Fibroblast of mammary gland (primary cell): Measurements from ENCODE around the gene WDPCP.

Experiments
- DNase-seq: peaks from one replicate; pipeline ENCODE4 v3.0.0-alpha.2; 2010; ENCODE audit warnings: low read depth
- H3K4me3 ChIP-seq: 2 replicates; pipeline ENCODE4 v1.5.1; 2011; ENCODE audit warnings: low read depth, mild to moderate bottlenecking, low read length, moderate library complexity; ENCODE audit not compliant: control insufficient read depth
- TF ChIP-seq, protein P1 (sequence below): conservative IDR thresholded peaks from 2 replicates; pipeline ENCODE4 v1.5.1; 2011; ENCODE audit warnings: low read depth, low read length, inconsistent platforms; ENCODE audit not compliant: control insufficient read depth, insufficient read depth

The WDPCP gene

DNA sequence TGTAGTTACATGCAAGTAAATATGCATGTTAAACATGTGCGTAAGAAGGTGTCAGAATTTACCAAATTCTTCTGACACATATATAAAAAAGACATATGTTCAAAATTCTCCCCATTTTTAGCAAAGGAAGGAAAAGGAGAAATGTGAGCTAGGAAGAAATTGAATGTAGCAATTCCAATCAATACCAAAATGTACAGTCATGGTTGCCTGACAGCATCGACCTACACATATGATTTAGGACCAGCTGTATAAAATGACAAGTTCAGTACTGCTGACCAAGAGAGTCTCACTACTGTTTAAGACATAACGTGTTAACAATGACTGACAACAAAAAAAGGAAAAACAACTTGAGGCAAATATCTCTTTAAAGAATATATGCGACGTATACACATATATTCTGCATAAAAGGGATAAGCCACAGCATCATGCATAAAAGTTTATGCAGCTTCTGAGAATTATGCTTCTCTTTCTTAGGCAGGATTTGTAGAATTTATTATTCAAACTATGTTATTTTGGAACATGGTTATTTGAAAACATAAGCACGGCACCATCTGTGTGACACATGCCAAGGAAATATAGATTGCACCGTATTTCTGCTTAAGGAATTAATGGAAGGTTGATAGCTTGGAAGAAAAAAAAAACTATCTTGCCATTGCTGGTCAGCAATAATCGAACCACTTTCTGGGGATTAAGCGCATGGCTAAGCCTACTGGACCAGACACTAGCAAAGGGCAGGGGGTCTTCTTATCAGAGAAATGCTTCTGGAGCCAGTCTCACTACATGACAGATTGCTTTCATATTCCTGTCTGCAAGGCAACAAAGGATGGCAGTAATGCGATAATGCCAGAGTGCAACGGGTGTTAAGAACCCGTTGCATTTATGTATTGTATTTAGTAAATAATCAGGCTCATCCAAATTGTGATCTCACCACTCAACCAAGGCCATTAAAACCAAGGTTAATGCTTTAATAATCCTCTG lies 154.0 kb downstream of the WDPCP start:
- TF ChIP-seq, protein P1, sequence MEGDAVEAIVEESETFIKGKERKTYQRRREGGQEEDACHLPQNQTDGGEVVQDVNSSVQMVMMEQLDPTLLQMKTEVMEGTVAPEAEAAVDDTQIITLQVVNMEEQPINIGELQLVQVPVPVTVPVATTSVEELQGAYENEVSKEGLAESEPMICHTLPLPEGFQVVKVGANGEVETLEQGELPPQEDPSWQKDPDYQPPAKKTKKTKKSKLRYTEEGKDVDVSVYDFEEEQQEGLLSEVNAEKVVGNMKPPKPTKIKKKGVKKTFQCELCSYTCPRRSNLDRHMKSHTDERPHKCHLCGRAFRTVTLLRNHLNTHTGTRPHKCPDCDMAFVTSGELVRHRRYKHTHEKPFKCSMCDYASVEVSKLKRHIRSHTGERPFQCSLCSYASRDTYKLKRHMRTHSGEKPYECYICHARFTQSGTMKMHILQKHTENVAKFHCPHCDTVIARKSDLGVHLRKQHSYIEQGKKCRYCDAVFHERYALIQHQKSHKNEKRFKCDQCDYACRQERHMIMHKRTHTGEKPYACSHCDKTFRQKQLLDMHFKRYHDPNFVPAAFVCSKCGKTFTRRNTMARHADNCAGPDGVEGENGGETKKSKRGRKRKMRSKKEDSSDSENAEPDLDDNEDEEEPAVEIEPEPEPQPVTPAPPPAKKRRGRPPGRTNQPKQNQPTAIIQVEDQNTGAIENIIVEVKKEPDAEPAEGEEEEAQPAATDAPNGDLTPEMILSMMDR: no peak
- no peak for DNase-seq
- no peak overlapping the region for H3K4me3 ChIP-seq

DNA sequence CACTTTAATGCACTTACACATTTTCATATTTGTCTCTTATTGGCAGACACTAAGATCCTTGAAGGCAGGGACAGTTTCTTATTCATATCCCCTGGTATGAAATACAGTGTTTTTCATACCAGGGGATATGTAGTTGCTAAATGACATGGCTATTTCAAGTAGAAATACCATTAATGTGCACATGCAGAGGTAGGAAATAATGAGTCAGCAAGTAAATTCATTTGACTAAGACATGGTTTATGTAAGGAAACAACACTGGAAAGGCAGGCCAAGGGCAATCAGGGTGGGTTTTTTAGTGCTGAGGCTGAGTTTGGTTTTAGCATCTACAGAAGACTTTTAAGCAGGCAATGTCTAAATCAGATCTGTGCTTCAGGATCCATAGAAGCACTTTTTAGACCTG lies 155.9 kb downstream of the WDPCP start:
- TF ChIP-seq, protein P1: no peak
- peak; percentile 30 for DNase-seq
- H3K4me3 ChIP-seq: no peak overlapping the region

DNA sequence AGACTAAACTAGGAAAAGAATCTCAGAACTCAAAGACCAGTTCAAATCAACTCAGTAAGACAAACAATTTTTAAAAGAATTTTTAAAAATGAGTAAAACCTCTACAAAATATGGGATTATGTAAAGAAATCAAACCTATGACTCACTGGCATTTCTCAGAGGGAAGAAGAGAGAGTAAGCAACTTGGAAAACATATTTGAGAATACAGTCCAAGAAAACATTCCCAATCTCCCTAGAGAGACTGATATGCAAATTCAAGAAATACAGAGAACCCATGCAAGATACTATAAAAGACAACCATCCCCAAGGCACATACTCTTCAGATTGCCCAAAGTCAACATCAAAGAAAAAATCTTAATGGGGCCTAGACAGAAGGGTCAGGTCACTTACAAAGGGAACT lies 162.7 kb downstream of the WDPCP start:
- TF ChIP-seq, protein P1: no peak
- peak; percentile 48 for DNase-seq
- H3K4me3 ChIP-seq: no peak overlapping the region

DNA sequence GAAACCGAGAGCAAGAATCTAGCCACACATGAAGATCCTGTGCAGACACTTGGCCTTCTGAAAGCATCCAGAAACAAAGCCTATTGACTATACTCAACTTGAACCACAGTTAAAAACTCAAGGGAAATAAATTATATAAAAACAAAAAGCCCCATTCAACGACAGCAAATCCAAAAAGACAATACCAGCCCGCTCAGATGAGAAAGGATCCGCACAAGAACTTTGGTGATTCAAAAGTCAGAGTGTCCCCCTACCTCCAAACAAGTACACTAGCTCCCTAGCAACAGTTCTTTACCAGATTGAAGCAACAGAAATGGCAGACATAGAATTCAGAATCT lies 163.2 kb downstream of the WDPCP start:
- no peak for DNase-seq
- H3K4me3 ChIP-seq: no peak overlapping the region
- TF ChIP-seq, protein P1: no peak

DNA sequence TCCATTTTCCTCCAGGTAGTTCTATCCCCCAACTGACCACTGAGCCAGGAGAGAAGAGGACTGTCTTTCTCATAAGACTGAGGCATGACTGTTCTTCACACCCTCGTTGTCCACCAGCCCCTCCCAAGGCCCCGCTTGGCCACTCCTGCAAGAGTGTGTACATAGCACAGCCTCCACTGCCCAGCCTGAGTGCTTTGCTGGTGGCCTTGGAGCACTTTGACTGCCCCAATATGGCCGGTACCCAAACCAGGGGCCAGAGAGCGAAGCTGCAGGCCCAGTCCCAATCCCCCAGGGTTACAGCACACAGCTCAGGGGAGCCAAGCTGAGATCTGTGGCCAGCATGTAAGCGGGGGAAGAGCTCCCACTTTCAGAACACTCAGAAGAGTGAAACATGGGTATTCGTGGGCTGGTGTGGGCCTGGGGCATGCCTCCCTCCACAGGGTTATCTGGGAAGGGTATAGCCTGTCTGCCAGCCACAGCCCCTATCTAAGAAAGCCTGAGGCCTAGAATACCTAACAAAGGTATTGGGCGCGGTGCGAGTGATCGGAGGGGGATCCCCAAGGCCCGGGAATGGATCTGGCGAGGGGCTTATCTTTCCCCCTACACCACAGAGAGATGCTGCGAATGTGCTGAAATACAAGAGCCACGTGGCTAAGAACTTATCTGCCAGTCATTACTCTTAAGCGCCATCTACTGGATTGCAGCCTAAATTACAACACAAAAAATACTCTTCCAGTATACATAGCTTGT lies 163.8 kb downstream of the WDPCP start:
- peak; percentile 62 for DNase-seq
- TF ChIP-seq, protein P1: peak; percentile 66

DNA sequence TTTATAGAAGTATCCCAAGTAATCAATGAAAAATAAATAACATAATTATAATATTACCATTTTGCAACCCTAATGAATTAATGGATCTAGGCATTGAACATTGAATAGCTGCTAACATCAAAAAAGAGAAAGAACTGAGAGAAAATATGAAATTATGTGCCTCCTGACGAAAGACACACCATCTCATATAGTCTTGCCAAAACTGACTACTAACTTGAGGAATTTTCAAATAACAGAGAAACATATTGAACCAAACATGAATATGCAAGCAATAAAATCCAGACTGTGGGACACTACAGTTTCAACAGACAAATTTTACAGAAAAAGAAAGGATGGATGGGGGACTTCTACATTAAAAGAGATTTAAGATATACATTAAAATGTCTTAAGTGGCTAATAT lies 165.7 kb downstream of the WDPCP start:
- H3K4me3 ChIP-seq: no peak overlapping the region
- TF ChIP-seq, protein P1: no peak
- no peak for DNase-seq

More for the DNA sequence above, 163.8 kb downstream of the WDPCP start:
- H3K4me3 ChIP-seq: no peak overlapping the region
